Neural cell (in vitro differentiated cells): ENCODE measurements around the gene PRKRIP1.

Experiments
- EP300 ChIP-seq: fragments of 450-650 bp; conservative IDR thresholded peaks from 2 replicates; pipeline ENCODE4 v1.6.1; 2014; ENCODE audit warnings: antibody characterized with exemption, mild to moderate bottlenecking, moderate library complexity; ENCODE audit not compliant: poor library complexity, severe bottlenecking
- EZH2 ChIP-seq: fragments of 200-600, 300-800 bp; shearing (Covaris generic), sonication (generic); IDR thresholded peaks from 2 replicates; pipeline ENCODE4 v1.6.1; 2014; ENCODE audit warnings: antibody characterized with exemption, low read length, borderline replicate concordance, mild to moderate bottlenecking; ENCODE audit not compliant: insufficient read depth, poor library complexity, severe bottlenecking
- SMC3 ChIP-seq: fragments of 450-650 bp; conservative IDR thresholded peaks from 2 replicates; pipeline ENCODE4 v1.6.1; 2014; ENCODE audit warnings: antibody characterized with exemption, mild to moderate bottlenecking, moderate library complexity; ENCODE audit not compliant: poor library complexity
- TF ChIP-seq, protein P1 (sequence below): fragments of 450-650 bp; IDR thresholded peaks from 2 replicates; pipeline ENCODE4 v1.5.1; 2014; ENCODE audit warnings: antibody characterized with exemption, mild to moderate bottlenecking, moderate library complexity; ENCODE audit not compliant: poor library complexity, severe bottlenecking
- TF ChIP-seq, protein P2 (sequence below): IDR thresholded peaks from 2 replicates; pipeline ENCODE4 v1.6.1; 2012; ENCODE audit warnings: borderline replicate concordance

DNA sequence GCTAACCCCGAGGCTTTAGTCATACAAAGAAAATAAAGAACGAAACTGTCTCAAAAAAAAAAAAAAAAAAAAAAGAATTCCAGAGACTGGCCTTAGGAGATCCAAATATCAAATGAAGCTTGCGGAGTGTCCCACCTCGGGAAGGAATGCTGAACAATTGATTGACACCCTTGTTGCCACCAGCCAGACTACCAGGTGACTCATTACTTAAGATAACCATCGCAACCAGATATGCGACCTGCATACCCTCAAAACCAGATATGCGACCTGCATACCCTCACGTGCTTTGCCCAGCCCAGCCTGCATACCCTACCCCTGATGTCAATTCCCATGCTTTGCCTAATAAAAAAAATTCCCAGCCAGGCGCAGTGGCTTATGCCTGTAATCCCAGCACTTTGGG, 2.7 kb upstream of the PRKRIP1 start:
- TF ChIP-seq, protein P1, sequence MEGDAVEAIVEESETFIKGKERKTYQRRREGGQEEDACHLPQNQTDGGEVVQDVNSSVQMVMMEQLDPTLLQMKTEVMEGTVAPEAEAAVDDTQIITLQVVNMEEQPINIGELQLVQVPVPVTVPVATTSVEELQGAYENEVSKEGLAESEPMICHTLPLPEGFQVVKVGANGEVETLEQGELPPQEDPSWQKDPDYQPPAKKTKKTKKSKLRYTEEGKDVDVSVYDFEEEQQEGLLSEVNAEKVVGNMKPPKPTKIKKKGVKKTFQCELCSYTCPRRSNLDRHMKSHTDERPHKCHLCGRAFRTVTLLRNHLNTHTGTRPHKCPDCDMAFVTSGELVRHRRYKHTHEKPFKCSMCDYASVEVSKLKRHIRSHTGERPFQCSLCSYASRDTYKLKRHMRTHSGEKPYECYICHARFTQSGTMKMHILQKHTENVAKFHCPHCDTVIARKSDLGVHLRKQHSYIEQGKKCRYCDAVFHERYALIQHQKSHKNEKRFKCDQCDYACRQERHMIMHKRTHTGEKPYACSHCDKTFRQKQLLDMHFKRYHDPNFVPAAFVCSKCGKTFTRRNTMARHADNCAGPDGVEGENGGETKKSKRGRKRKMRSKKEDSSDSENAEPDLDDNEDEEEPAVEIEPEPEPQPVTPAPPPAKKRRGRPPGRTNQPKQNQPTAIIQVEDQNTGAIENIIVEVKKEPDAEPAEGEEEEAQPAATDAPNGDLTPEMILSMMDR, result no peak
- TF ChIP-seq, protein P2, sequence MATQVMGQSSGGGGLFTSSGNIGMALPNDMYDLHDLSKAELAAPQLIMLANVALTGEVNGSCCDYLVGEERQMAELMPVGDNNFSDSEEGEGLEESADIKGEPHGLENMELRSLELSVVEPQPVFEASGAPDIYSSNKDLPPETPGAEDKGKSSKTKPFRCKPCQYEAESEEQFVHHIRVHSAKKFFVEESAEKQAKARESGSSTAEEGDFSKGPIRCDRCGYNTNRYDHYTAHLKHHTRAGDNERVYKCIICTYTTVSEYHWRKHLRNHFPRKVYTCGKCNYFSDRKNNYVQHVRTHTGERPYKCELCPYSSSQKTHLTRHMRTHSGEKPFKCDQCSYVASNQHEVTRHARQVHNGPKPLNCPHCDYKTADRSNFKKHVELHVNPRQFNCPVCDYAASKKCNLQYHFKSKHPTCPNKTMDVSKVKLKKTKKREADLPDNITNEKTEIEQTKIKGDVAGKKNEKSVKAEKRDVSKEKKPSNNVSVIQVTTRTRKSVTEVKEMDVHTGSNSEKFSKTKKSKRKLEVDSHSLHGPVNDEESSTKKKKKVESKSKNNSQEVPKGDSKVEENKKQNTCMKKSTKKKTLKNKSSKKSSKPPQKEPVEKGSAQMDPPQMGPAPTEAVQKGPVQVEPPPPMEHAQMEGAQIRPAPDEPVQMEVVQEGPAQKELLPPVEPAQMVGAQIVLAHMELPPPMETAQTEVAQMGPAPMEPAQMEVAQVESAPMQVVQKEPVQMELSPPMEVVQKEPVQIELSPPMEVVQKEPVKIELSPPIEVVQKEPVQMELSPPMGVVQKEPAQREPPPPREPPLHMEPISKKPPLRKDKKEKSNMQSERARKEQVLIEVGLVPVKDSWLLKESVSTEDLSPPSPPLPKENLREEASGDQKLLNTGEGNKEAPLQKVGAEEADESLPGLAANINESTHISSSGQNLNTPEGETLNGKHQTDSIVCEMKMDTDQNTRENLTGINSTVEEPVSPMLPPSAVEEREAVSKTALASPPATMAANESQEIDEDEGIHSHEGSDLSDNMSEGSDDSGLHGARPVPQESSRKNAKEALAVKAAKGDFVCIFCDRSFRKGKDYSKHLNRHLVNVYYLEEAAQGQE, result no peak
- TF ChIP-seq EZH2 (no peak), SMC3 (no peak), EP300 (no peak)
